Lower leg skin (tissue), 4 donors: ENCODE results near the gene POR. TPM values are rescaled to one million over a fixed set of nuclear protein-coding genes. Genes with fewer than 3 reads are reported as not detected.

Experiments used
- DNase-seq, 2 donors: peaks; one replicate each; pipeline ENCODE4 v3.0.0-alpha.2; 2019; ENCODE audit warnings: low spot score in 2 of 2
- H3K4me3 ChIP-seq: fragments of 200-600 bp; sonication (generic); 2 replicates; pipeline ENCODE4 v1.5.1; 2017; ENCODE audit warnings: mild to moderate bottlenecking, low read depth; ENCODE audit not compliant: poor library complexity, severe bottlenecking
- POLR2A ChIP-seq, 2 donors: fragments of 450-650 bp; IDR thresholded peaks; one replicate each; pipeline ENCODE4 v1.6.1; 2016 to 2017; ENCODE audit warnings: antibody characterized with exemption in 2 of 2, mild to moderate bottlenecking in 1 of 2, moderate library complexity in 1 of 2
- WGBS, 2 donors: methylation state at CpG; one replicate each; pipeline ENCODE4 v1.1.5; 2018; 5-methylcytosine and 5-hydroxymethylcytosine counted together
- intact Hi-C: fragments of 100-400 bp; cut with DNase I; formaldehyde crosslinking; loops from one replicate; pipeline ENCODE4 v1.15.0; 2023; ENCODE audit warnings: low total_unique reads
- total RNA-seq, 4 donors: library from RNA; depleted of rRNA; stranded (reverse); fragments of >200 nt; gene quantifications; one replicate each; pipeline ENCODE4 v1.1.0, GENCODE V29; 2016
- TF ChIP-seq, protein P1 (sequence below), 3 donors: fragments of 450-650 bp; IDR thresholded peaks; one replicate each; pipeline ENCODE4 v1.5.1; 2016; ENCODE audit warnings: antibody characterized with exemption in 3 of 3, mild to moderate bottlenecking in 3 of 3, moderate library complexity in 2 of 3

The POR gene
- total RNA-seq, 4 donors from 2014 or later, result 77.4 to 129 (median 97.0) TPM

GRCh38 chr7:75876126-75876881 lies 38.7 kb upstream of the POR start:
- DNase-seq, result no peak
- intact Hi-C loops, result no loop called here
- H3K4me3 ChIP-seq, result no peak overlapping the region
- 54 to 55% methylated on average over 11 of the region's 11 CpGs for WGBS, 2 donors
- TF ChIP-seq POLR2A (IDR thresholded peaks at IDR 0.05), result no peak
- TF ChIP-seq, protein P1, sequence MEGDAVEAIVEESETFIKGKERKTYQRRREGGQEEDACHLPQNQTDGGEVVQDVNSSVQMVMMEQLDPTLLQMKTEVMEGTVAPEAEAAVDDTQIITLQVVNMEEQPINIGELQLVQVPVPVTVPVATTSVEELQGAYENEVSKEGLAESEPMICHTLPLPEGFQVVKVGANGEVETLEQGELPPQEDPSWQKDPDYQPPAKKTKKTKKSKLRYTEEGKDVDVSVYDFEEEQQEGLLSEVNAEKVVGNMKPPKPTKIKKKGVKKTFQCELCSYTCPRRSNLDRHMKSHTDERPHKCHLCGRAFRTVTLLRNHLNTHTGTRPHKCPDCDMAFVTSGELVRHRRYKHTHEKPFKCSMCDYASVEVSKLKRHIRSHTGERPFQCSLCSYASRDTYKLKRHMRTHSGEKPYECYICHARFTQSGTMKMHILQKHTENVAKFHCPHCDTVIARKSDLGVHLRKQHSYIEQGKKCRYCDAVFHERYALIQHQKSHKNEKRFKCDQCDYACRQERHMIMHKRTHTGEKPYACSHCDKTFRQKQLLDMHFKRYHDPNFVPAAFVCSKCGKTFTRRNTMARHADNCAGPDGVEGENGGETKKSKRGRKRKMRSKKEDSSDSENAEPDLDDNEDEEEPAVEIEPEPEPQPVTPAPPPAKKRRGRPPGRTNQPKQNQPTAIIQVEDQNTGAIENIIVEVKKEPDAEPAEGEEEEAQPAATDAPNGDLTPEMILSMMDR (IDR thresholded peaks at IDR 0.05), result no peak

- intact Hi-C loops, result no loop called here
- 14 to 18% methylated on average over 10 of the region's 10 CpGs for WGBS, 2 donors
- DNase-seq, result no peak
- no peak for TF ChIP-seq POLR2A (IDR thresholded peaks at IDR 0.05)
- TF ChIP-seq, protein P1 (IDR thresholded peaks at IDR 0.05), result no peak
- H3K4me3 ChIP-seq, result no peak overlapping the region
These were observed 36.6 kb upstream of the POR start for GRCh38 chr7:75878312-75878768.

- intact Hi-C loops, result no loop called here
- peak; percentile 94 to 99 for DNase-seq
- TF ChIP-seq, protein P1 (IDR thresholded peaks at IDR 0.05), result no peak
- peak in 1 of 2 donors; percentile 61 for TF ChIP-seq POLR2A (IDR thresholded peaks at IDR 0.05)
- 0 to 1% methylated on average over 23 to 42 of the region's 65 CpGs for WGBS, 2 donors
- peak within 1 kb of the TSS; percentile 72 for H3K4me3 ChIP-seq
These were observed 36.0 kb upstream of the POR start, which contains the start of gene RHBDD2 for GRCh38 chr7:75878769-75879611. Gene RHBDD2 (plus strand): TSS chr7:75879034. CDS start chr7:75879083, 49 bp downstream.

DNA sequence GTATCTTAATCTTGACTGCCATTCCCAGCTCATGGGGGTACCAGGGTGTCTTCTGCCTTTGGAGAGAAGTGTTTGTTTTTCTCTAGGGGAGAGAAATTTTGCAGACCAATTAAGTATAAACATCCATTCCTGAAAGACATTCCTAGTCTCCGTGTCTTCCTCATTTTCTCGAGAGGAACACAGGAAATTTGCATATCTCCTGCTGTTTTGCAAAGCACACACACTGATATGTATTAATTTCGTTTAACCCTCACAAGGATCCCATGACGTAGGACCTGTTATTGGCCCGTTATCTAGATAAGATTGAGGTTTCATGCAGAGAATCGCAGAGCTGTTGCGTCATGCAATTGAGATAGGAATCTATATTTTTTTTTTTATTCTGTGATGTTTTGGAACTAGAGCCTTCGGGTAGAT lies 35.2 kb upstream of the POR start:
- WGBS, 2 donors, result 14 to 16% methylated on average over 8 of the region's 8 CpGs
- TF ChIP-seq, protein P1 (IDR thresholded peaks at IDR 0.05), result no peak
- no peak for TF ChIP-seq POLR2A (IDR thresholded peaks at IDR 0.05)
- intact Hi-C loops, result no loop called here
- no peak for DNase-seq
- H3K4me3 ChIP-seq, result no peak overlapping the region

DNA sequence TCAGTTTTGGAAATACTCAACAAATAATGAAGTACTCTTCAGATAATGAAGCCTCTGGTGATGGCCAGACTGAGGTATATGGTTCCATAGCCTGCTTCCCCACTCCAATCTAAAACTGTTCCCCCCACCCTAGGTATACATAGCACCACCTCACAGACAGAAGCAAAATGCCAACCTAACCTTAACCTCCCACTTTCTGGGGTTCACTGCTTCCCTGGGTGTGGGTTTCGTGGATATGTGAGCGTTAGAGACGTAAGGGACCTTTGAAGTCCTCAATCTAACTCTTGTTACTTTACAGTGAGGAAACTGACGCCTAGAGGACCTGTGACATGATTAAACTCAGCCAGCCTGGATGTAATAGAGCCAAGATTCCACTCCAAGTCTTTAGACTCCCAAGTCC lies 34.7 kb upstream of the POR start:
- TF ChIP-seq, protein P1 (IDR thresholded peaks at IDR 0.05), result no peak
- TF ChIP-seq POLR2A (IDR thresholded peaks at IDR 0.05), result no peak
- no peak for DNase-seq
- 83 to 84% methylated on average over 4 of the region's 4 CpGs for WGBS, 2 donors
- H3K4me3 ChIP-seq, result no peak overlapping the region
- intact Hi-C loops, result no loop called here
